ENCODE results near the gene SLC5A8. TPM values are rescaled to one million over a fixed set of nuclear protein-coding genes. Genes with fewer than 3 reads are reported as not detected.

Gene SLC5A8
- total and polyA plus RNA-seq, 10 donors = 0.02 TPM; not detected in 8

DNA sequence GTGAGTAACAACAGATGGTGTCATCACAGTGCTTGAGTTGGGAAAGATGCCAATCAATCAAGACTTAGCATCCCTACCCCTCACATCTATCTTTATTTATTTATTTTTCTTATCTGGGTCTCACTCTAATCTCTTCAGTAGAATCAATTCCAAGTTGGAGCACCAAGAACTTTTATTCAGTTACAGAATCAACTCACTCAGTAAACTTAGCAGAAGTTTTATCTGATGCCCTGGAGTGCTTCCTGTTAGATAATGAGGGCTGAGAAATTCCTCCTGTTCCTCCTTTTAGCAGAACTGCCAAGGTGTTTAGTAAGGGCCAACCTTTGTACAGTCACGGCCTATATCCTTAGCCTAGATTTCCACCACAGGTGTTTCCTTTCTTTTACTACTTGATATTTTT lies 11.3 kb upstream of the SLC5A8 start:
- DNase-seq = no peak
- H3K4me1 ChIP-seq = no peaks in the 10 kb centered on the region
- H3K27ac ChIP-seq = no peak overlapping the region
- no peaks in the 10 kb centered on the region for H3K9me3 ChIP-seq
- TF ChIP-seq POLR2AphosphoS5 (IDR thresholded peaks at IDR 0.05) = no peak
- TF ChIP-seq, protein P1, sequence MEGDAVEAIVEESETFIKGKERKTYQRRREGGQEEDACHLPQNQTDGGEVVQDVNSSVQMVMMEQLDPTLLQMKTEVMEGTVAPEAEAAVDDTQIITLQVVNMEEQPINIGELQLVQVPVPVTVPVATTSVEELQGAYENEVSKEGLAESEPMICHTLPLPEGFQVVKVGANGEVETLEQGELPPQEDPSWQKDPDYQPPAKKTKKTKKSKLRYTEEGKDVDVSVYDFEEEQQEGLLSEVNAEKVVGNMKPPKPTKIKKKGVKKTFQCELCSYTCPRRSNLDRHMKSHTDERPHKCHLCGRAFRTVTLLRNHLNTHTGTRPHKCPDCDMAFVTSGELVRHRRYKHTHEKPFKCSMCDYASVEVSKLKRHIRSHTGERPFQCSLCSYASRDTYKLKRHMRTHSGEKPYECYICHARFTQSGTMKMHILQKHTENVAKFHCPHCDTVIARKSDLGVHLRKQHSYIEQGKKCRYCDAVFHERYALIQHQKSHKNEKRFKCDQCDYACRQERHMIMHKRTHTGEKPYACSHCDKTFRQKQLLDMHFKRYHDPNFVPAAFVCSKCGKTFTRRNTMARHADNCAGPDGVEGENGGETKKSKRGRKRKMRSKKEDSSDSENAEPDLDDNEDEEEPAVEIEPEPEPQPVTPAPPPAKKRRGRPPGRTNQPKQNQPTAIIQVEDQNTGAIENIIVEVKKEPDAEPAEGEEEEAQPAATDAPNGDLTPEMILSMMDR (IDR thresholded peaks at IDR 0.05 in 8 of 11, conservative IDR thresholded peaks at IDR 0.05 in 3 of 11) = no peak
- TF ChIP-seq POLR2A (IDR thresholded peaks at IDR 0.05) = no peak
- intact Hi-C loops (cut with DNase I; ENCODE audit: low total_unique reads) = no loop called here
- no peaks in the 10 kb centered on the region for H3K36me3 ChIP-seq
- peaks cover 0 to 51% (median 0%) of the 10 kb centered on the region in 7 donors for H3K27me3 ChIP-seq (replicated peaks in 1 of 7)
- WGBS, 5 donors = 3 to 20% (median 17%) methylated on average over 1 of the region's 1 CpG
- H3K4me3 ChIP-seq = no peak overlapping the region

GRCh38 chr12:101216810-101217209 lies 6.8 kb upstream of the SLC5A8 start:
- Histone ChIP-seq H3K4me3 (no peak overlapping the region), H3K9me3 (peaks cover 0 to 25% (median 17%) of the 10 kb centered on the region in 8 donors), H3K27ac (no peak overlapping the region), H3K36me3 (no peaks in the 10 kb centered on the region), H3K27me3 (replicated peaks in 1 of 7) (peaks cover 0 to 61% (median 0%) of the 10 kb centered on the region in 7 donors), H3K4me1 (no peaks in the 10 kb centered on the region)
- no peak for DNase-seq
- 95 to 100% (median 99%) methylated on average over 2 of the region's 2 CpGs for WGBS, 5 donors
- no peak for TF ChIP-seq POLR2A (IDR thresholded peaks at IDR 0.05)
- no peak for TF ChIP-seq POLR2AphosphoS5 (IDR thresholded peaks at IDR 0.05)
- TF ChIP-seq, protein P1 (IDR thresholded peaks at IDR 0.05 in 8 of 11, conservative IDR thresholded peaks at IDR 0.05 in 3 of 11) = no peak
- intact Hi-C loops (cut with DNase I; ENCODE audit: low total_unique reads) = no loop called here

DNA sequence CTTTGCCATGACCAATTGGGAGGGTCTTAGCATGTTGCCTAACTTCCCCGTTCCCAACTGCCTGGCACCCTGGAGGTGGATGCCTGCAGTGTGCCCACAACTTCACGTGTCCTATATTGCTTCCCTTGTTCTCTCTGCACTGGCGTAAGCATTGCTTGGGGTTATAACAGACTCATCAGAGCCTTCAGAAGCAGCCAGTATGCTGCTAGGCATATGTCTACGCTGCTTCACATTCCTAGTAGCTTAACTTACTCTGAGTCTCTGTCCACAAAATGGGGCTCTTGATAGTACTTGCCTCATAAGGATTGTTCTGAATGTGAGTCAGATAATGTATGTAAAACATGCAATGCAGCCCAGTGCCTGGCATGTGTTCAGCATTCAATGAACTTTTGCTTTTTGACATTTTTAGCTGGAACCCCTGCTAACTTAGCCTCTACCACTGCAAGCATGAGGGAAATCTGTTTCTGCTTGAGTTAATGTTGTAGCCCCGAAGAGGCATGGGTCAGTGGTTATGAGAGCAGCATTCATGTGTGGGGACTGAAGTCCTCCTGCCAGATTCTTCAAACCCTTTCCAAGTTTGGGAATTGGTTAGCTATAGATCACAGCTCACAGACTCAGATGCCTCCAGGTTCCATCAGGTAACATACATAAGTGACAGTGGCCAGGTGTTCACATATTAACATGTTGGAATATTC lies 2.8 kb downstream of the SLC5A8 start:
- no peak overlapping the region for H3K4me3 ChIP-seq
- H3K9me3 ChIP-seq = no peaks in the 10 kb centered on the region
- no peaks in the 10 kb centered on the region for H3K36me3 ChIP-seq
- intact Hi-C loops (cut with DNase I; ENCODE audit: low total_unique reads) = no loop called here
- peaks cover 0 to 57% (median 31%) of the 10 kb centered on the region in 7 donors for H3K27me3 ChIP-seq (replicated peaks in 1 of 7)
- no peak for DNase-seq
- no peak overlapping the region for H3K27ac ChIP-seq
- H3K4me1 ChIP-seq = peaks cover 0 to 9% (median 2%) of the 10 kb centered on the region in 6 donors
- TF ChIP-seq POLR2AphosphoS5 (IDR thresholded peaks at IDR 0.05) (no peak), POLR2A (IDR thresholded peaks at IDR 0.05) (no peak)
- TF ChIP-seq, protein P1 (IDR thresholded peaks at IDR 0.05 in 8 of 11, conservative IDR thresholded peaks at IDR 0.05 in 3 of 11) = no peak
- WGBS, 5 donors = 66 to 89% (median 70%) methylated on average over 5 of the region's 5 CpGs

- Histone ChIP-seq H3K9me3 (no peaks in the 10 kb centered on the region), H3K27me3 (replicated peaks in 1 of 7) (peaks cover 0 to 36% (median 20%) of the 10 kb centered on the region in 7 donors), H3K4me1 (peaks cover 0 to 6% (median under 1%) of the 10 kb centered on the region in 6 donors), H3K27ac (no peak overlapping the region), H3K36me3 (no peaks in the 10 kb centered on the region), H3K4me3 (no peak overlapping the region)
- 70 to 86% (median 78%) methylated on average over 4 of the region's 4 CpGs for WGBS, 5 donors
- no peak for DNase-seq
- TF ChIP-seq, protein P1 (IDR thresholded peaks at IDR 0.05 in 8 of 11, conservative IDR thresholded peaks at IDR 0.05 in 3 of 11) = no peak
- TF ChIP-seq POLR2AphosphoS5 (IDR thresholded peaks at IDR 0.05) (no peak), POLR2A (IDR thresholded peaks at IDR 0.05) (no peak)
- intact Hi-C loops (cut with DNase I; ENCODE audit: low total_unique reads) = no loop called here
Observed at GRCh38 chr12:101204602-101205304, 5.3 kb downstream of the SLC5A8 start.
